Neural progenitor cell (in vitro differentiated cells): ENCODE results near the gene EDAR. TPM values are rescaled to one million over a fixed set of nuclear protein-coding genes. Genes with fewer than 3 reads are reported as not detected.

ENCODE experiments used
- DNase-seq: peaks from one replicate; pipeline ENCODE4 v3.0.0-alpha.2; 2016; ENCODE audit warnings: low spot score
- H2AFZ ChIP-seq: fragments of 200-600 bp; sonication (generic); replicated peaks from 2 replicates; pipeline ENCODE4 v1.6.1; 2016; ENCODE audit warnings: antibody characterized with exemption
- H3F3A ChIP-seq: fragments of 200-600 bp; sonication (generic); 2 replicates; pipeline ENCODE4 v1.6.1; 2016; ENCODE audit warnings: antibody characterized with exemption, low read depth
- H3K27ac ChIP-seq: fragments of 200-600 bp; sonication (generic); 2 replicates; pipeline ENCODE4 v1.5.1; 2016; ENCODE audit warnings: mild to moderate bottlenecking
- H3K27me3 ChIP-seq: fragments of 200-600 bp; sonication (generic); 2 replicates; pipeline ENCODE4 v1.6.1; 2016; ENCODE audit warnings: mild to moderate bottlenecking, moderate library complexity
- H3K36me3 ChIP-seq: fragments of 200-600 bp; sonication (generic); 2 replicates; pipeline ENCODE4 v1.5.1; 2016
- H3K4me1 ChIP-seq: fragments of 200-600 bp; sonication (generic); 2 replicates; pipeline ENCODE4 v1.6.1; 2016; ENCODE audit warnings: mixed run types
- H3K4me2 ChIP-seq: fragments of 200-600 bp; sonication (generic); 2 replicates; pipeline ENCODE4 v1.6.1; 2016
- H3K4me3 ChIP-seq: fragments of 200-600 bp; sonication (generic); 2 replicates; pipeline ENCODE4 v1.5.1; 2016
- H3K79me2 ChIP-seq: fragments of 200-600 bp; sonication (generic); 2 replicates; pipeline ENCODE4 v1.6.1; 2016; ENCODE audit warnings: low read depth
- H3K9ac ChIP-seq: fragments of 200-600 bp; sonication (generic); 2 replicates; pipeline ENCODE4 v1.6.1; 2016
- H3K9me3 ChIP-seq: fragments of 200-600 bp; sonication (generic); 2 replicates; pipeline ENCODE4 v1.5.1; 2016; ENCODE audit warnings: low read depth
- H4K20me1 ChIP-seq: fragments of 200-600 bp; sonication (generic); 2 replicates; pipeline ENCODE4 v1.6.1; 2016; ENCODE audit warnings: low read depth
- H3K27ac Mint-ChIP-seq: 3 replicates; pipeline ENCODE4 v1.8.0; 2021; ENCODE audit warnings: mixed read lengths
- H3K27me3 Mint-ChIP-seq: 2 replicates; pipeline ENCODE4 v1.8.0; 2022; ENCODE audit warnings: low read depth, mild to moderate bottlenecking, inconsistent platforms, moderate library complexity, mixed read lengths; ENCODE audit not compliant: insufficient read depth
- H3K36me3 Mint-ChIP-seq: 3 replicates; pipeline ENCODE4 v1.8.0; 2021; ENCODE audit warnings: mixed read lengths
- H3K4me1 Mint-ChIP-seq: 3 replicates; pipeline ENCODE4 v1.8.0; 2021; ENCODE audit warnings: mixed read lengths
- H3K4me3 Mint-ChIP-seq: 3 replicates; pipeline ENCODE4 v1.8.0; 2021; ENCODE audit warnings: mild to moderate bottlenecking, moderate library complexity, mixed read lengths
- H3K9me3 Mint-ChIP-seq: 3 replicates; pipeline ENCODE4 v1.8.0; 2020; ENCODE audit warnings: mixed read lengths
- EZH2 ChIP-seq: fragments of 200-600 bp; sonication (generic); IDR thresholded peaks from 2 replicates; pipeline ENCODE4 v1.6.1; 2017; ENCODE audit warnings: antibody characterized with exemption, mild to moderate bottlenecking, moderate library complexity
- EZH2phosphoT487 ChIP-seq: fragments of 200-600 bp; sonication (generic); IDR thresholded peaks from 2 replicates; pipeline ENCODE4 v1.6.1; 2017; ENCODE audit warnings: antibody characterized with exemption
- small RNA-seq: library from RNA; depleted of rRNA; stranded (forward); fragments of <200 nt; gene quantifications from one replicate; pipeline ENCODE3, GENCODE V24; 2015
- total RNA-seq: library from RNA; depleted of rRNA; stranded (reverse); fragments of >200 nt; gene quantifications from 2 replicates; pipeline ENCODE4 v1.2.3, GENCODE V29; 2015; ENCODE audit warnings: low replicate concordance
- TF ChIP-seq, protein P1 (sequence below): fragments of 200-600 bp; sonication (generic); IDR thresholded peaks from 2 replicates; pipeline ENCODE4 v1.5.1; 2017; ENCODE audit warnings: antibody characterized with exemption, mild to moderate bottlenecking

EDAR gene
- total RNA-seq, 1 donor from 2014 or later, result not detected

DNA sequence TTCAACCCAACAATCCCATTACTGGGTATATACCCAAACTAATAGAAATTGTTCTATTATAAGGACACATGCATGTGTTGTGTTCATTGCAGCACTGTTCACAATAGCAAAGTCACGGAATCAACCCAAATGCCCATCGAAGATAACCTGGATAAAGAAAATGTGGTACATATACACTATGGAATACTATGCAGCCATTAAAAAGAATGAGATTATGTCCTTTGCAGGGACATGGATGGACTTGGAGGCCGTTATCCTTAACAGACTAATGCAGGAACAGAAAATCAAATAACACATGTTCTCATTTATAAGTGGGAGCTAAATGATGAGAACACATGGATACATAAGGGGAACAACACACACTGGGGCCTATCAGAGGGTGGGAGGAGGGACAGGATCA lies 136.6 kb downstream of the EDAR start:
- Mint-ChIP-seq H3K36me3 (peaks cover 38% of the 10 kb centered on the region), H3K27ac (no peak overlapping the region), H3K9me3 (no peaks in the 10 kb centered on the region), H3K27me3 (no peaks in the 10 kb centered on the region), H3K4me1 (no peaks in the 10 kb centered on the region), H3K4me3 (no peak overlapping the region)
- Histone ChIP-seq H3K27me3 (no peaks in the 10 kb centered on the region), H3K4me2 (no peak overlapping the region), H3K36me3 (peaks cover 15% of the 10 kb centered on the region), H3K4me3 (no peak overlapping the region), H3F3A (peaks cover 7% of the 10 kb centered on the region), H3K9ac (no peak overlapping the region), H3K79me2 (no peaks in the 10 kb centered on the region), H4K20me1 (no peaks in the 10 kb centered on the region), H3K4me1 (no peaks in the 10 kb centered on the region), H2AFZ (no peak overlapping the region), H3K27ac (no peak overlapping the region), H3K9me3 (no peaks in the 10 kb centered on the region)
- no peak for TF ChIP-seq EZH2
- no peak for TF ChIP-seq EZH2phosphoT487
- TF ChIP-seq, protein P1, sequence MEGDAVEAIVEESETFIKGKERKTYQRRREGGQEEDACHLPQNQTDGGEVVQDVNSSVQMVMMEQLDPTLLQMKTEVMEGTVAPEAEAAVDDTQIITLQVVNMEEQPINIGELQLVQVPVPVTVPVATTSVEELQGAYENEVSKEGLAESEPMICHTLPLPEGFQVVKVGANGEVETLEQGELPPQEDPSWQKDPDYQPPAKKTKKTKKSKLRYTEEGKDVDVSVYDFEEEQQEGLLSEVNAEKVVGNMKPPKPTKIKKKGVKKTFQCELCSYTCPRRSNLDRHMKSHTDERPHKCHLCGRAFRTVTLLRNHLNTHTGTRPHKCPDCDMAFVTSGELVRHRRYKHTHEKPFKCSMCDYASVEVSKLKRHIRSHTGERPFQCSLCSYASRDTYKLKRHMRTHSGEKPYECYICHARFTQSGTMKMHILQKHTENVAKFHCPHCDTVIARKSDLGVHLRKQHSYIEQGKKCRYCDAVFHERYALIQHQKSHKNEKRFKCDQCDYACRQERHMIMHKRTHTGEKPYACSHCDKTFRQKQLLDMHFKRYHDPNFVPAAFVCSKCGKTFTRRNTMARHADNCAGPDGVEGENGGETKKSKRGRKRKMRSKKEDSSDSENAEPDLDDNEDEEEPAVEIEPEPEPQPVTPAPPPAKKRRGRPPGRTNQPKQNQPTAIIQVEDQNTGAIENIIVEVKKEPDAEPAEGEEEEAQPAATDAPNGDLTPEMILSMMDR, result no peak
- no peak for DNase-seq

DNA sequence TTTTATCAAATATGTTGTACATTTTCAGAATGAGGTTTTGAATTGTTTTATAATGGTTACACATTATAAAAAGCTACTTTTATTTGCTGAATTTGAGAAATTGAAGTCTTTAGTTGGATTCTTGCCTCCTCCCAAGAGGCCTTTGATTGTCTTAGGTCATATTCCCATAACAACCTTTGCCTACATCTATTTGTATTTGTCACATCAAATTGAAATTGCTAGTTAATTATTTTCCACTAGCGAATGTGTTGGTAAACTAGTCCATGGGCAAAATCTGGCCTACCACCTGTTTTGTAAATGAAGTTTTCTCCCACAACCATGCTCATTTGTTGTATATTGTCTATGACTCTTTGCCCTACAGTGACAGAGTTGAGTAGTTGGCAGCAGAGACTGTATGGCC lies 142.0 kb downstream of the EDAR start:
- no peaks in the 10 kb centered on the region for H3K27me3 Mint-ChIP-seq
- H3K4me2 ChIP-seq, result no peak overlapping the region
- H3K4me1 Mint-ChIP-seq, result no peaks in the 10 kb centered on the region
- H3K4me3 ChIP-seq, result no peak overlapping the region
- no peaks in the 10 kb centered on the region for H3K27me3 ChIP-seq
- DNase-seq, result no peak
- H3K4me1 ChIP-seq, result no peaks in the 10 kb centered on the region
- H3K36me3 ChIP-seq, result peaks cover 3% of the 10 kb centered on the region
- H3K27ac ChIP-seq, result no peak overlapping the region
- H3K27ac Mint-ChIP-seq, result no peak overlapping the region
- TF ChIP-seq EZH2 (no peak), EZH2phosphoT487 (no peak)
- TF ChIP-seq, protein P1, result no peak
- no peaks in the 10 kb centered on the region for H3K79me2 ChIP-seq
- no peaks in the 10 kb centered on the region for H4K20me1 ChIP-seq
- H3F3A ChIP-seq, result no peaks in the 10 kb centered on the region
- no peaks in the 10 kb centered on the region for H3K9me3 Mint-ChIP-seq
- no peak overlapping the region for H3K4me3 Mint-ChIP-seq
- no peak overlapping the region for H3K9ac ChIP-seq
- no peak overlapping the region for H2AFZ ChIP-seq
- H3K9me3 ChIP-seq, result no peaks in the 10 kb centered on the region
- peaks cover 44% of the 10 kb centered on the region for H3K36me3 Mint-ChIP-seq

DNA sequence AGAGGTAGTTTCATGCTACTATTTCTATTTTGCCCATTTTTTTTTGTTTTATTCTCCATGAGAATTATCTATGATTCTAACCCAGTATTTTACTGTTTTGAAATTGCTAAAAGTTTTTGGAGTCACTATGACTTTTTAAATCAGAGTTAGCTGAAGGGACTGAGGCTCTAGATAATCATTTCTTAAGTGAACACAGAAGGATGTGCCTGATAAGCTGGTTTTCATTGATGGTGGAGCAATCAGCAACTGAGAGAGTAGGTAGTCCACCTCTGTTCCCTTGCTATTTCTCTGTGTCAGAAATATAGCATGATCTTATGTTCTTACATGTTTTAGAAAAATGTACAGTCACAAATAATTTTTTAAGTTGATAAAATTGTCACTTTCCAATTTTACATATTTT lies 143.1 kb downstream of the EDAR start:
- H3K36me3 Mint-ChIP-seq, result peaks cover 46% of the 10 kb centered on the region
- DNase-seq, result no peak
- no peaks in the 10 kb centered on the region for H3K27me3 Mint-ChIP-seq
- H4K20me1 ChIP-seq, result no peaks in the 10 kb centered on the region
- H3K27ac ChIP-seq, result no peak overlapping the region
- H2AFZ ChIP-seq, result no peak overlapping the region
- no peak overlapping the region for H3K4me3 ChIP-seq
- H3F3A ChIP-seq, result no peaks in the 10 kb centered on the region
- H3K4me1 Mint-ChIP-seq, result no peaks in the 10 kb centered on the region
- H3K36me3 ChIP-seq, result peaks cover 9% of the 10 kb centered on the region
- H3K27me3 ChIP-seq, result no peaks in the 10 kb centered on the region
- H3K9ac ChIP-seq, result no peak overlapping the region
- H3K4me1 ChIP-seq, result no peaks in the 10 kb centered on the region
- no peaks in the 10 kb centered on the region for H3K9me3 ChIP-seq
- no peak overlapping the region for H3K4me2 ChIP-seq
- no peak overlapping the region for H3K4me3 Mint-ChIP-seq
- no peaks in the 10 kb centered on the region for H3K79me2 ChIP-seq
- TF ChIP-seq, protein P1, result no peak
- TF ChIP-seq EZH2phosphoT487 (no peak), EZH2 (no peak)
- H3K27ac Mint-ChIP-seq, result no peak overlapping the region
- peaks cover 9% of the 10 kb centered on the region for H3K9me3 Mint-ChIP-seq

Small RNA genes lying within 50 kb of the gene (small RNA-seq; reads per million reads assigned to genes)
- gene AC073415.1, result not detected

Other genes starting within 250 kb of the EDAR start
- 47.2 and 92.6 TPM in 2 replicates for gene CCDC138, start 202.4 kb downstream of the EDAR start, total RNA-seq
- 0.28 TPM in 2 replicates for gene SH3RF3, start 140.0 kb upstream of the EDAR start, total RNA-seq